HuH-7.5 (cell line): Measurements from ENCODE around the gene FOXD4.
"Not testable (repeated sequence)": the region's sequence is repeated elsewhere in the genome, so short reads cannot be mapped to it uniquely, and the experiment has no call there.

Experiments
- DNase-seq: peaks from one replicate; pipeline ENCODE4 v3.0.0; 2011; ENCODE audit warnings: low spot score

FOXD4 gene

GRCh38 chr9:93909-94308, 24.3 kb downstream of the FOXD4 start:
- not testable (repeated sequence) for DNase-seq

GRCh38 chr9:90851-91250, 27.4 kb downstream of the FOXD4 start:
- not testable (repeated sequence) for DNase-seq

- not testable (repeated sequence) for DNase-seq
These were observed 29.7 kb downstream of the FOXD4 start for GRCh38 chr9:88396-89037.

- not testable (repeated sequence) for DNase-seq
These were observed 30.4 kb downstream of the FOXD4 start for GRCh38 chr9:87860-88259.

- DNase-seq = not testable (repeated sequence)
These were observed 31.1 kb downstream of the FOXD4 start for GRCh38 chr9:87105-87504.

GRCh38 chr9:86697-87096, 31.5 kb downstream of the FOXD4 start:
- not testable (repeated sequence) for DNase-seq

GRCh38 chr9:82932-83689, 35.1 kb downstream of the FOXD4 start:
- not testable (repeated sequence) for DNase-seq

GRCh38 chr9:78333-78732, 39.9 kb downstream of the FOXD4 start:
- not testable (repeated sequence) for DNase-seq

GRCh38 chr9:76389-76788, 41.8 kb downstream of the FOXD4 start:
- DNase-seq = not testable (repeated sequence)

GRCh38 chr9:73900-74525, 44.2 kb downstream of the FOXD4 start:
- not testable (repeated sequence) for DNase-seq

- DNase-seq = not testable (repeated sequence)
These were observed 44.9 kb downstream of the FOXD4 start for GRCh38 chr9:73076-73899.
